HG03175 (cell line): ENCODE results near the gene CGNL1.

Source experiments
- ATAC-seq: cut with Tn5 transposase; IDR thresholded peaks from one replicate; pipeline ENCODE4 v1.9.1; 2021; ENCODE audit warnings: mild to moderate bottlenecking, moderate library complexity; ENCODE audit not compliant: unreplicated experiment

CGNL1 gene

DNA sequence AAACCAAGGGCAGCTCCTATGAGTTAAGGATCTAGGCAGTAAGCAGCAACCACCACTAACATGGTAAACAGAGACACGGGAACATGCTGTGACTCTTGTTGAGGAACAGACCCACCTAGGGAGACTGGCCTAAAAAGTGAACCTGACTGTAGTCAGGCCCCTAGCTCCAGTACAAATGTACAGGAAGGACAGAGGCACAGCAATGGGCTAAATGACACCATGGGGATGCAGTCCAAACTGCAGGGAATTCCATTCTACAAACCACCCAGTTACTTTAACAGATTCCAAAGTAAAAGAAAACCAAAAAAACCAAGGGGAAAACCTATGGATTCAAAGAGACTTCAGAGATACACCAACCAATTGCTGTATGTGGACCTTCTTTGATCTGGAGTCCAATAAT is 28.2 kb upstream of the CGNL1 start:
- no peak for ATAC-seq

DNA sequence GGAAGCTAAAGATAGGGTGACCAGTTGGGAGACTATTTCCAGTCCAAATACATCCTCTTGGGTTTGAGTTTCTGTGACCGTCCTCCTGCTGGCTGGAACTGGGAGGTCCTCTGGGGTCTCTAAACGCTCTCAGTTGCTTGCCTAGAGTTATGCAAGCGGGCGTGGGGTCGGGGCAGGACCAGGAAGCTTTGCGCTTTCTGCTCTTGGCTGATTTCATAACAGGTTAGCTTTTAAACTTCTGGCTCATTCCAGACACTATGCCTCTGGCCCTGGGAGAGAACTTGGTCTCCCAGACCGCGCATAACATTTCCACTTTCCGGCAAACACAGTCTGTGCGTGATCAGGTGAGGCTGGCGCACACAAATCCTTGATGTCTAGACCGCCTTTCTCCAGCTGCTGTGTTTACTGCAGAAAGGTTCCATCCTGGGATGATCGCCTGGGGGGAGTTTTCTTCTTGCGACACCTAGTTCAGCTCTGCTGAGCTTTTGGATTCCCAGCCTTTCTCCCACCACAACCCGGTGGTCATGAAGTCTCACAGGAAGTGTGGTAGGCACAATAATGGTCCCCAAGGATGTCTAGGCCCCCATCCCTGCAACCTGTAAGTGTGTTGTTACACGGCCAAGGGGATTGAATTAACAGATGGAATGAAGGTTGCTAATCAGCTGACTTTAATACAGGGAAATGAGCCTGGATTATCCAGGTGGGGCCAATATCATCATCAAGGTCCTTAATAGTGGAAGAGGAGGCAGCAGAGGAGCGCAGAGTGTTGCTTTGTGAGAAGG is 23.6 kb upstream of the CGNL1 start:
- ATAC-seq, result no peak

DNA sequence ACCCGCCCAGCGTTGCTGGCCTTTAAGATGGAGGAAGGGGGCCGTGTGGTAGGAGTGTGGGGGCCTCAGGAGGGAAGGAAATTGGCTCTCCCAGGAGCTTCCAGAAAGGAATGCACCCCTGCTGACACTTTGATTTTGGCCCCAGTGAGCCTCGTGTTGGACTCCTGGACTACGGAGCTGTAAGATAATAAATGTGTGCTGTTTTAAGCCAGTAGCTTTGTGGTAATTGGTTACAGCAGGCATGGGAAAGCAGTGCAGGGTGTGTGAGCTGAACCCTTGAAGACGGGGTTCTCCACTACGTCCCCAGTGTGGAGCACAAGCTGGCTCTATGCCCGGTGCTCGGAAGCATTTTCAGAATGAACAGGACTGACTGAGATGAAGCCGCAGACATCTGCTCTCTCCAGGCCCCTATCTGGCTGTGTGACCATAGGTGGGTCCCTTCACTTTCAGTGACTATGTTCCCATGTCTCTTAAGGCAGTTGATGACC is 22.9 kb upstream of the CGNL1 start:
- no peak for ATAC-seq

DNA sequence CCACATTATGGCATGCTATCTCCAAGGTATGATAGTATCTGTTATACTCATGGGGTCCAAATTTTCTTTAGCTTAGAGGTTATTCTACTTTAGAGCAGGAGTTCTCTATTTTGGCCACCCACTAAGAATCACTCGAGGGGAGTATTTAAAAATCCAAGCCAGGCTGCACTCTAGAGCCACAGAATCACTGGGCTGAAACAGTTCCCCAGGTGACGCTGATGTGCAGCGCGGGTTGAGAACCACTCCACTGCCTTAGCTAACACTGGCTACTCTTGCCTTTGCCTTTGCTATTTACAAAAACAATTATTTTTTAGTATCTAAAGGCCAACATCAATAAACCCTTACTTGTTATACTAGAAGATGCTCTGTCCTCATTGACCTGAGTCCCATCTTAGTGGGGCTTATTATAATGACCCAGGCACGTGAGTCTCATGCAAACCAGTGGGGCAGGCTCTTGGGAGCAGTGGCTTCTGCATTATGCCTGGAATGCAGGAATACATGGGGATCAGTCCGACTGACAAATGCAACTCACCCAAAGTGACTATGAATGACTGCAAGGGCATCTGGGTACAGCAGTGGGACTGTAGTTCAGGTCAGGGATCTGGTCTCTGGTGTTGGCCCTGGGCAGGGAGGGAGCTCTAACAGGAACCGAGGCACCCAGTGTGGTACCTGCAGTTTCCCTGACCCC is 21.7 kb upstream of the CGNL1 start:
- no peak for ATAC-seq

DNA sequence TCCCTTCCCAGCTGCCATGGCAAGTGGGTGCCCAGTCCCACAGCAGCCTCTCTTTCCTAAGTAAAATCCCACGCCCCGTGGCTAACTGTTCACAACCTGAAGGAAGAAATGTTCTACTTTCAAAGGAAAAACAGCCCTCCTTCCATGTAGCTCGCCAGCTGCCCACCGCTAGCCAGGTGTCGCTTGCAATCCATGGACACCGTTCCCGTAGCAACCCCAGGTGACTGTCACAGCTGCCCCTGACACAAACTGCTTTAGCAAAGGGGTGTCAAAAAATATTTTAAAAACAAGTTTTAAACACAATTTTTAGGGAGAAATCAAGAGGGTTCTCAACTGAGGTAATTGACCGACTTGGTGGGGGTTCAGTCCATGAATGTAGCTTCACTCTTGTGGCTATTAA is 21.0 kb upstream of the CGNL1 start:
- ATAC-seq, result no peak

DNA sequence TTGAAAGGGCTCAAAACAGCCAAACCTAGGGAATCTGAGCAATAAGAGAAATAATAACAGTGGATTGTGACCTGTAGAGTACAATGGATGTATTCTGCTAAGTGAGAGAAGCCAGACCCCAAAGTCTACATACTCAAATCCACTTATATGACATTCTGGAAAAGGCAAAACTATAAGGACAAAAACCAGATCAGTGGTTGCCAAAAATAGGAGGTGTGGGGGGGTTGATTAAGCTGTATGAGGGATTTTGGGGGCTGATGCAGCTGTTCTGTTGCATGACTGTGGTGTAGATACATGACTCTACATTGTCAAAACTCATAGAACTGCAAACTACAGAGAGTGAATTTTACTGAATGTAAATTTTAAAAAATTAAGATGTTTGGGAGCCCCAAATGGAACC is 20.1 kb upstream of the CGNL1 start:
- ATAC-seq, result no peak

DNA sequence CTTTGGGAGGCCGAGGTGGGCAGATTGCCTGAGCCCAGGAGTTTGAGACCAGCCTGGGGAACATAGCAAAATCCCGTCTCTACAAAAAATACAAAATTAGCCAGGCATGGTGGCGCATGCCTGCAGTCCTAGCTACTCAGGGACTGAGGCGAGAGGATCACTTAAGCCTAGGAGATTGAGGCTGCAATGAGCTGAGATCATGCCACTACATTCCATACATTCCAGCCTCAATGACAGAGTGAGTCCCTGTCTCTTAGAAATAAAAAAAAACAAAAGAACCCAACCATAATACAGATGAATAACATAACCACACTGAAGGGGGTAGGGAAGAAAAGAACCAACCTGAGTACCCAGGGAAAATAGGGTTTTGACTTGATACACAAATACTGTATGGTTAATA is 19.7 kb upstream of the CGNL1 start:
- no peak for ATAC-seq

DNA sequence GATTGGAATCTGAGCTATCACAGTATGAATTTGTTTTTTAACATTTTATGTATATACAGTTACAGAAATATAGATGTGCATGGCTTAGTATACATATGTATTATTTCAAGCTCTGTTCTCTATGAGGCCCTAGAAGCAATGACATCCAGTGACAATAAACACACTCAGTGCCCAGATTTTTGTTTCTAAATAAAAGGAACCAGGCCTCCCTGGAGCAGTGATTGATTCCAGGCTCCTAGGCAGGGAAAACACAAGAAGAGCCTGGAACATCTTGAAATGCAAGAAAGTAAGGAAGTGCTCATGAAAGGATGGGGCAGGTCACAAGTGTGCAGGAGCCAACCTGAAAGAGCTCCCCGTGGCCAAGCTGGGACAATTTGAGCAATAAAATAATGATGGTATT is 18.5 kb upstream of the CGNL1 start:
- no peak for ATAC-seq

DNA sequence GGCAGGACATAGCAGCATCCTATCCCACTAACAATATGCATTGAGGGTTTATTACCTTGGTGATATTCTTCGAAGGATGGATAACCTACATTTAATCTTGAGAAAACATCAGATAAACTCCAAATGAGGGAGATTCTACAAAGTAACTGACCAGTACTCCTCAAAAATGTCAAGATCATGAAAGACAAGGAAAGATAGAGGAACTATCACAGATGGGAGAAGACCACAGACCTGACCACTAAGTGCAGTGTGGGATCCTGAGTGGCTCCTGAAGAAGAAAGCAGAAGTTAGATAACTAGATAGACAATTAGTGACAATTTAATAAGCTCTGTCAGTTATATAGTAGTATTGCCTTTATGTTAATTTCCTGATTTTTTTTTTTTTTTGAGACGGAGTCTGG is 17.7 kb upstream of the CGNL1 start:
- no peak for ATAC-seq

DNA sequence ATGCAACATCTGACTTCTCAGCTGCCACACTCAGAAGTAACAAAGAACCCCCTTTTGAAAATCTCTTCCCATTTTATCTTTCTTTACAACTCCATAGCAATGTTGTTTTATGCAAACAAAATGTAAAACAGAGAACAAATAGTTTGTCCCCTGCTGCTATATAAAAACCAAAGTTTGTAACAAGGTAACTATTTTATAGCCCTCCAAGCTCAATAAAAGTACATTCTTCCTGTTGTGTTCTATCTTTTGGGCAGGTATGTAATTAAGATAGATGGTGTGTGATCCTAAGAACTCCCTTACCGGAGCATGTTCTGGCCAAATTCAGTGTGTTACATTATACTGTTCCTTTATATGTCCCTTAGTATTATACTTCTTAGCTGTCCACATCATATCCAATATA is 12.6 kb upstream of the CGNL1 start:
- ATAC-seq, result no peak

DNA sequence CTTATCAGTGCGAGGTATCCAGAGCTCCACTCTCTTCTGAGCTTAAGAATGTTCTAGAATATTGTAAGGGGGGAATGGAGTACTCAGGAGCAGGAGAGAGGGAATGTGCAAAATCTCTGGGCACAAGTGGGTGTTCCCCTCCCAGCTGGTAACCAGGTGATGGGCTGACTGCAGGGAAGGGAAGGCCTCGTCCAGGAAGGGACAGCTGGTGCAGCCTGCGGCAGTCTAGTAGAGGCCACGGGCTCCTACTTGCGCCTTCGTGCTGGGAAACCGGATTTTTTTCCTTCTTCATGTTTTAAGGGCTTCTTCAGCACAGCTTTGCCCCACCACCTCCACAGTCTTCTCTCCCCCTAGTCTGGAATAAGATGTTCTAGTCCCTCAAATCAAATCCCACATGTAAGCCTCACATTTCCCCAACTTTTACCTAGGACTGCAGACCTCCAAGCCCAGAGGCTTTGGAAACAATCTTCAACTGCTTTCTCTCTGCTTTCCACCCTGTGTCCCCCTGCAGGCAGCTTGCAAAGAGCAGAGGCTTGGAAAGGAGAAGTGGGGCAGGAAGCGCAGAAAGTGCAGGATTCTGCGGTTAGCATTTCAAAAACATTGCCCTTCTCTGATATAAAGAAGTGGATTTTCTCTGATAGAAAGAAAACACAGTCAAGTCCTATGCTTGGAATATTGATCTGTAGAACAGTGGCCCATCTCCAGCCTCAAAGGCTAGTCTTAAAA is 11.9 kb upstream of the CGNL1 start:
- ATAC-seq, result no peak

DNA sequence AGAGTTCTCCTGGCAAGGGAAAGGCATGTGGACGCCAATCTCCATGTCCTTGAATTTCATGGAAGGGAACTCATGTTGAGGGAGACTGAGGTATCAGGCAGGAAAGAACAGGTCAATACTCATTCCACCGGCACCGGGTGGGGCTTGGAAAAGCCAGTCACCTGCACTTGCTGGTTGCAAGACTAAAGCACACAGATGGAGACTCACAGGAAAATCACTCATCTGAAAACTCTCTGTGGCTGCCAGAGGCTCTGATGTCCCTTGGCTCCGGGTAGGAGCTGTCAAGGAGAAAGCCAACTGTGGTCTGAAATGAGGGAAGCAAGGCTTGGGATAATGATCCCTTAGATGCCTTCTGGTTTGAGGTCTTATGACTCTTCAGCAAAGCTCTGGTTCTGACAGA is 8.7 kb upstream of the CGNL1 start:
- ATAC-seq, result no peak

DNA sequence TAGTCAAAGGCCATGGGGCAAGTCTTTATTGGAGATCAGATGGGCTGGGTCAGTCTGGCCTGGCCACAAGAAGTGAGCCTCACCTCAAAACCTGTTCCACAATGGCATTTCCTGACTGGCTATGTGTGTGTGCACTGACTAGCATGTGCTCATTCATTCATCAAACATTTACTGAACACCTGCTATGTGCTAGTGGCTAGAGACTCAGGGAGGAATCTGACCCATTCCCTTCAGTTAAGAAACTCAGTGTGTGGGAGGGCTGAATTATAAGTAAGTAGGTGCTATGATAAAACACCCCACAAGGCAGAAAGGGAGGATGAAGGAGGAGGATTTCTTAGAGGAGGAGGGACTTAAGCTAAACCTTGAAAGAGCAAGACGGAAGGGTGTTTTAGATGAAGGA is 5.4 kb upstream of the CGNL1 start:
- no peak for ATAC-seq

DNA sequence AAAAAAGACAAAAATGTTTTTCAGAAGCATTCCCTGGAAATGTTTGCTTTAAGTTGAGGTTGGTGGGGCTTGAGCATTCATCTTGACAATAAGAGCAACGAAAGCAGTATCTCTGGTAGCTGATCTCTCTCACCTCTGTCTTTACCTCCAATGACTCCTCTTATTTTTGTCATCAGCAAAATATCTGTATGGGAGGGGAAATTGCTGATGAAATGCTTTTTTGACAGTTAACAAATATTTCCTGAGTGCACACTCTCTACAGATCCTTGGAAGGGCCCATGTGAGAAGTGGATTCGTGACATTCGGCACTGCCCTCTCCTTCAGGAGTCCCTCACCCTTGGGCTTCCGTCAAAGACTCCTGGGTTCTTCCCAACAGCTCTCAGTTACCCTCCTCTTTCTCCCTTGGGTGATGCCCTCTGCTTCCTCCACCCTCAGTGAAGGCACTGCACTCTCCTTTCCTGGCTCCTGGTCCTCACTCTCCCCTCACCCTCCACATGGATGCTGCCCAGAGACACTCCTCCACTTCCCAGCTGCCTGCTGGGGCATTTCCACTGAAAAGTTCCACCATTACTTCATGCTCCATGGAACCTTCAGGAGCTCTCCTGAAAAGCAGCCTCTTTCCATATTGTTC is 2.9 kb upstream of the CGNL1 start:
- no peak for ATAC-seq

DNA sequence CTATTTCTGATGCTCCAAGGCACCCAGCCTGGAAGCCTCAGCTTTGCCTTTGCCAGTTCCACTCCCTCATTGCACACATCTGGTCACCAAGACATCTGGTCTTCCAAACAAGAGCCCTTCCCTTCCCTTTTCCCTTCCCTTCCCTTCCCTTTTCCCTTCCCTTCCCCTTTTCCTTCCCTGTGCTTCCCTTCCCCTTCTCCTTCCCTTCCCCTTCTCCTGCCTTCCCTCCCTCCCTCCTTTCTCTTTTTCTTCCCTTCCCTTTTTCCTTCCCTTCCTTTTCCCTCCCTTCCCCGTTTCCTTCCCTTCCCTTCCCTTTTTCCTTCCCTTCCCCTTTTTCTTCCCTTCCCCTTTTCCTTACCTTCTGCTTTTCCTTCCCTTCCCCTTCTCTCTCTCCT is 2.4 kb upstream of the CGNL1 start:
- ATAC-seq, result no peak

DNA sequence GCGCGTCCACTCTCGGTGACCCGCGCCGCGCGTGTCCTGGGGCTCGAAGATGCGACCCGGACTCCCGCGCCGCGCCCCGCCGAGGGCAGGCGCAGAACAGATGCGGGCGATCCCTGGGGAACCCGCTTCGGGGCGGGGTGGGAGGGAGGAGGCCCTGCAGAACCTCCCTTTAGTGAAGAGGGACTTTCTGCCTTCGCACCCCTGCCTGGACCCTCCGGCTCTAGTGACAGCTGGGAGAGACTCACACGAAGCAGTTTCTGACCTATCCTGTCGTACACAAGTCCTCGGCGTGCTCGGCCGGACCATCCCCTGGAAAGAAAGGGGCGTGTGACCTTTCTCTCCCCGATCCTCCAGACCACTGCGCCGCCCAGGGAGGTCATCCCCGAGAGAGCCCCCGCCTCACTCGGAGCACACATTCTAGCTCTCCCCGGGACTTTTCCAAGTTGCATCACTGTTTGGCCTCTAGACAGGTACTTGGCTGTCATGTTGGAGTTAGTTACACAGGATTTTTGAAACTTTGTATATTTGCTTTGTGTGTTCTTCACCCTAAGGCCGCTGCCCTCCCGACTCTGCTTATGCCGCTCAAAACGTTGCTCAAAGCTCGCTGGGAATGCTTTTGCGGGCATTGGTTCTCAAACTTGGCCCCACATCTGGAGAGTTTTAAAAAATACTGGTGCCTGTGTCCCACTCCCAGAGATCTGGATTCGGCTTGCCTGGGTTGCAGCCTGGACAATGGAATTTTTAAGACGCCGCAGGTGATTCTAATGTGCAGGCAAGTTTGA is 582 bp downstream of the CGNL1 start:
- no peak for ATAC-seq

DNA sequence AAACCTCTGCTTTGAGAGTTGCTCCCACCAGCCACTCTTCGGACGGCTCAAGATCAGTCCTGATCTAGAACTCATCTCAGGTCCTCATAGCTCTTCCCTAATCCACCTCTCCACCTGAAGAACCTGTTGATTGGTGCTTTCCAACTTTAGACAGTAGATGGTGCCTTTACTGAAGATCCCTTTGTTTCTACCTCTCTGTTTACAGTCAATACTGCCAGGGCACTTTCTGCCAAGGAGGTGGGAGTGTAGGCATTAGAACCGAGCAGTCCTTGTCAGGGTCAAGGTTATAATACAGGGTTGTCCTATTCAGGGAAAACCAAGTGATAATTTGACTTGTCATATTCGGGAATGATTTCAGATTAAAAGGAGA is 1.2 kb downstream of the CGNL1 start:
- no peak for ATAC-seq

DNA sequence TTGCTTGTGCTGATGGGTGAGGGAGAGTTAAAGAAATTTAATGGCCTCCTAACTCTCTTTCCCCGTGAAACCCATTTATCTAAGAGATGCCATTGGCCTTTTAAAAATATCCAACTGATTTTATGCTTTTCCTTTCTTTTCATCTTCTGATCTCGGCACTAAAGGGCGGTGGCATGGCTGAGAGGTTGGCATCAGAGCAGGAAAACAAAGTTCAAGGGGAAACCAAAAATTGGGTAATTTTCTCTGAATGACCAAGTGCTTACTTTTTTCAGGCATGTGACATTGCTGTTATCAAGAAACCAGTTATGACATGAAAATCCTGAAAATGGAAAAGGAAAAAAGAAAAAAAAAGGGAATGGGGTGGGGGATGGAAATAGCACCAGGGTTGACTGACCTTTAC is 3.2 kb downstream of the CGNL1 start:
- no peak for ATAC-seq

DNA sequence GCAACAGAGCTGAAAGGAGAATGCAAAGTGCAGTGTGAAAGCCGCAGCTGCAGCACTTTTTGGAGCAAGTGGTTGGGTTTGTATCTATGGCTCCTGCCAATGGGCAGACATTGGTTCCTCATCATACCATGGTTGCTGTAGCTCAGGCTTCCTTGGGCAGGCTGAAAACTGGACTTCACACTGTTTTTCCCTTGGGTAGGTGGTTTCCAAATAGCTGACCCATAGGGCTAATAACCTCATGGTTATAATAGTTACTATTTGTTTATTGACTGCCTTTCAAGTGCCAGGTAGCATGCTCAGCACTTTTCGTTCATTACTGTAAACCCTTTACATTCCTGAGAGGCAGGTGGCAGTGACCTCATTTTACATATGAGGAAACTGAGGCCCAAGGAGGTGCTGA is 4.5 kb downstream of the CGNL1 start:
- ATAC-seq, result no peak

DNA sequence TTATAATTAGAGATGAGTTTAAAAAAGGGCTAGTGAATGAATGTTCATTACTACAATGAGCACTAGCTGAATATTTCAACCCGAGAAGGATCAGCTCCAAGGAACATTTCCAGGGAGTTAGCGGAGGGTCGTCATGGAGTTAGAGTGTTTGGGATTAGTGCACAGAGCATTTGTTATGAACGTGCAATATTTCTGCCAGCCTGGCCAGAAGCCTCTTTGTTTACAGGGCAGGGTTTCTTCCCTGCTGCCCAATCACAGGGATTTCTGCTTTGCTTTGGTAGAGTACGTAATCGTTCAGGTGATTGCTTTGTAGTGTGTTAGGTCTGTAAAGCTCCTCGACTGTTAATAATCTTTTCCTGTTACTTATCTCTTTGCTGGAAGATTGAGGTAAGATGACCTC is 5.9 kb downstream of the CGNL1 start:
- ATAC-seq, result no peak

DNA sequence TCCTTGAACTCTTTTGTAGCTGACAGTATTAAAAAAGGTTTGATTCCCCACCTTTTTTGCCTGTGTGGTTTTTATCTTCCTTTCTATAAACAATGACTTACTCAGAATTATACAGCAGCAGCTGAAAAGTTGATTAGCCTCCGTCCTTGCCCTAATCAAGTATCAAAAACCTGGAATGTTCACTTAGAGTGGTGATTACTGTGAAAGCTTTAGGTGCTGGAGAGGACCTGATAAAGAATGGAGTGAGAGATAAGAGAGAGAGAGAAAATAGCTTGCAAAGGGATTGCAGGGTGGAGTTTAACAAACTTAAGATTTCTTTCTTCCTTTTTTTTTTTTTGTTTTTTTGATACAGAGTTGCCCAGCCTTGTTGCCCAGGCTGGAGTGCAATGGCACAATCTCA is 6.7 kb downstream of the CGNL1 start:
- no peak for ATAC-seq
